ENCODE data around the gene NXN. TPM values are rescaled to one million over a fixed set of nuclear protein-coding genes. Genes with fewer than 3 reads are reported as not detected.

NXN gene
- polyA plus RNA-seq, 1 of the 3 experiments (the other 2 are of a cell fraction): 23.9 TPM

GRCh38 chr17:888998-889441, 90.6 kb downstream of the NXN start:
- 48% methylated on average over 12 of the region's 12 CpGs for WGBS (ENCODE audit: low lambda C conversion rate)
- Histone ChIP-seq H3K9me3 (no peaks in the 10 kb centered on the region), H3K4me2 (no peak overlapping the region), H3K9ac (no peak overlapping the region), H3K27ac (ENCODE audit: low read depth in 2 of 2, low read length in 1 of 2) (no peak overlapping the region), H2AFZ (ENCODE audit: low read depth) (no peak overlapping the region), H4K20me1 (ENCODE audit: insufficient read depth) (peaks cover 4% of the 10 kb centered on the region; the same call in 1 of the 2 replicates), H3K4me3 (ENCODE audit: low read depth in 2 of 2, low read length in 1 of 2) (no peak overlapping the region), H3K27me3 (ENCODE audit: insufficient read depth) (peaks cover 18% of the 10 kb centered on the region), H3F3A (replicated peaks; ENCODE audit: insufficient read depth) (no peaks in the 10 kb centered on the region), H3K4me1 (ENCODE audit: control insufficient read depth in 1 of 2, insufficient read depth in 2 of 2, low read depth in 1 of 2, low read length in 1 of 2) (no peaks in the 10 kb centered on the region), H3K79me2 (ENCODE audit: insufficient read depth) (no peaks in the 10 kb centered on the region; the same call in 1 of the 2 replicates), H3K9me2 (no peaks in the 10 kb centered on the region), H3K36me3 (replicated peaks in 1 of 2; ENCODE audit: control insufficient read depth in 1 of 2, insufficient read depth in 2 of 2, low read length in 1 of 2) (no peaks in the 10 kb centered on the region)
- CTCF ChIA-PET: no interaction called here
- POLR2A ChIA-PET: no interaction called here
- TF ChIP-seq USF1 (IDR thresholded peaks at IDR 0.05; ENCODE audit: borderline replicate concordance, low read depth) (no peak), FOXM1 (IDR thresholded peaks at IDR 0.05; ENCODE audit: low read depth) (no peak), GATA2 (CRISPR knock-in tag; IDR thresholded peaks at IDR 0.05) (no peak), RCOR1 (IDR thresholded peaks at IDR 0.05; ENCODE audit: low read length) (no peak), YY1 (IDR thresholded peaks at IDR 0.05; ENCODE audit: low read depth) (no peak), PBX3 (IDR thresholded peaks at IDR 0.05) (no peak), REST (IDR thresholded peaks at IDR 0.05; ENCODE audit: low read depth, low read length) (no peak), NFIC (IDR thresholded peaks at IDR 0.05; ENCODE audit: borderline replicate concordance) (no peak), SIN3A (IDR thresholded peaks at IDR 0.05; ENCODE audit: borderline replicate concordance, low read depth, low read length) (no peak), MAX (IDR thresholded peaks at IDR 0.05; ENCODE audit: low read depth) (no peak)
- no peak for DNase-seq

GRCh38 chr17:887551-888209, 91.9 kb downstream of the NXN start:
- Histone ChIP-seq H3K4me3 (ENCODE audit: low read depth in 2 of 2, low read length in 1 of 2) (no peak overlapping the region), H3K9me2 (no peaks in the 10 kb centered on the region), H3F3A (replicated peaks; ENCODE audit: insufficient read depth) (no peaks in the 10 kb centered on the region), H3K4me2 (no peak overlapping the region), H3K9me3 (no peaks in the 10 kb centered on the region), H4K20me1 (ENCODE audit: insufficient read depth) (peaks cover 4% of the 10 kb centered on the region; the same call in 1 of the 2 replicates), H3K4me1 (ENCODE audit: control insufficient read depth in 1 of 2, insufficient read depth in 2 of 2, low read depth in 1 of 2, low read length in 1 of 2) (no peaks in the 10 kb centered on the region; a peak in 1 of 4 replicates), H3K79me2 (ENCODE audit: insufficient read depth) (no peaks in the 10 kb centered on the region; the same call in 1 of the 2 replicates), H3K9ac (no peak overlapping the region), H2AFZ (ENCODE audit: low read depth) (no peak overlapping the region), H3K27ac (ENCODE audit: low read depth in 2 of 2, low read length in 1 of 2) (no peak overlapping the region), H3K27me3 (ENCODE audit: insufficient read depth) (peaks cover 18% of the 10 kb centered on the region), H3K36me3 (replicated peaks in 1 of 2; ENCODE audit: control insufficient read depth in 1 of 2, insufficient read depth in 2 of 2, low read length in 1 of 2) (no peaks in the 10 kb centered on the region)
- ChIA-PET CTCF (no interaction called here), POLR2A (no interaction called here)
- DNase-seq: no peak
- 51% methylated on average over 19 of the region's 21 CpGs for WGBS (ENCODE audit: low lambda C conversion rate)
- TF ChIP-seq FOXJ3 (CRISPR knock-in tag; IDR thresholded peaks at IDR 0.05) (no peak), USF2 (IDR thresholded peaks at IDR 0.05; ENCODE audit: borderline replicate concordance, low read depth, low read length) (no peak), REST (IDR thresholded peaks at IDR 0.05; ENCODE audit: low read depth, low read length) (no peak)
